Keratinocyte (primary cell): ENCODE results near the gene HSBP1L1. TPM values are rescaled to one million over a fixed set of nuclear protein-coding genes. Genes with fewer than 3 reads are reported as not detected.

Experiments
- DNase-seq: peaks from one replicate; pipeline ENCODE4 v3.0.0-alpha.2; 2011; ENCODE audit warnings: low read depth, missing footprints, low spot score
- FAIRE-seq: peaks from 2 replicates; lab custom pipeline; 2011; peaks lifted over from hg19 to GRCh38; lab: Jason Lieb, UNC
- H2AFZ ChIP-seq: 2 replicates; pipeline ENCODE4 v1.6.0; 2012; ENCODE audit warnings: low read length, control low read depth, inconsistent platforms; ENCODE audit not compliant: control insufficient read depth
- H3K27ac ChIP-seq: 2 replicates; pipeline ENCODE4 v1.5.1; 2011; ENCODE audit warnings: low read length; ENCODE audit not compliant: control insufficient read depth, insufficient read depth
- H3K27me3 ChIP-seq: 3 replicates; pipeline ENCODE4 v1.6.0; 2011; ENCODE audit warnings: low read length; ENCODE audit not compliant: control insufficient read depth, insufficient read depth; ENCODE audit errors: extremely low read depth
- H3K36me3 ChIP-seq, 2 experiments: 2 replicates in 1 of 2; 3 replicates in 1 of 2; pipeline ENCODE4 v1.5.1; 2011; ENCODE audit warnings: low read length in 2 of 2, mild to moderate bottlenecking in 1 of 2; ENCODE audit not compliant: control insufficient read depth in 2 of 2, insufficient read depth in 2 of 2; ENCODE audit errors: extremely low read depth in 1 of 2
- H3K4me1 ChIP-seq: 3 replicates; pipeline ENCODE4 v1.5.1; 2011; ENCODE audit warnings: low read length; ENCODE audit not compliant: control insufficient read depth, insufficient read depth; ENCODE audit errors: extremely low read depth
- H3K4me2 ChIP-seq: 3 replicates; pipeline ENCODE4 v1.6.0; 2011; ENCODE audit warnings: low read depth, low read length; ENCODE audit not compliant: control insufficient read depth, insufficient read depth; ENCODE audit errors: extremely low read depth
- H3K4me3 ChIP-seq, 3 experiments: fragments of 200-600 bp in 1 of 3; sonication (generic) in 1 of 3; 2 replicates in 2 of 3; 3 replicates in 1 of 3; pipeline ENCODE4 v1.5.1; 2011 to 2016; ENCODE audit warnings: low read length in 3 of 3, mild to moderate bottlenecking in 3 of 3, control low read depth in 2 of 3, inconsistent platforms in 1 of 3, low read depth in 1 of 3, mixed read lengths in 1 of 3, mixed run types in 1 of 3, moderate library complexity in 1 of 3; ENCODE audit not compliant: control insufficient read depth in 2 of 3, insufficient read depth in 2 of 3; ENCODE audit errors: extremely low read depth in 1 of 3
- H3K79me2 ChIP-seq: 2 replicates; pipeline ENCODE4 v1.6.0; 2012; ENCODE audit warnings: low read length; ENCODE audit not compliant: control insufficient read depth, insufficient read depth
- H3K9ac ChIP-seq: 3 replicates; pipeline ENCODE4 v1.6.0; 2011; ENCODE audit warnings: low read length; ENCODE audit not compliant: control insufficient read depth, insufficient read depth; ENCODE audit errors: extremely low read depth
- H3K9me1 ChIP-seq: 3 replicates; pipeline ENCODE4 v1.6.0; 2011; ENCODE audit warnings: low read length; ENCODE audit not compliant: control insufficient read depth, insufficient read depth; ENCODE audit errors: extremely low read depth
- H3K9me3 ChIP-seq: 2 replicates; pipeline ENCODE4 v1.5.1; 2012; ENCODE audit warnings: low read depth, low read length; ENCODE audit not compliant: control insufficient read depth
- H4K20me1 ChIP-seq: 3 replicates; pipeline ENCODE4 v1.6.0; 2011; ENCODE audit warnings: low read length; ENCODE audit not compliant: control insufficient read depth, insufficient read depth; ENCODE audit errors: extremely low read depth
- EZH2 ChIP-seq: IDR thresholded peaks from one replicate; pipeline ENCODE4 v1.6.1; 2012; ENCODE audit warnings: inconsistent platforms, mild to moderate bottlenecking, low read length, moderate library complexity
- dilution Hi-C: fragments of 300-500 bp; cut with MboI; formaldehyde crosslinking; loops from one replicate; pipeline ENCODE4 v1.7.0; 2020; ENCODE audit warnings: low sequenced_read_pairs; ENCODE audit not compliant: extremely low pct_ligation_motif_present
- polyA plus RNA-seq, 5 experiments: library from polyadenylated mRNA; depleted of rRNA in 3 of 5; stranded (reverse) in 3 of 5; stranded (forward) in 1 of 5; unstranded in 1 of 5; fragments of >200 nt; gene quantifications; 1 replicate in 1 of 5; 2 replicates in 3 of 5; 3 replicates in 1 of 5; pipeline versions ENCODE4 v1.2.1 to v1.2.3, GENCODE V29; 2011 to 2012; ENCODE audit warnings: missing spikeins in 2 of 5, low read depth in 1 of 5, low replicate concordance in 1 of 5
- TF ChIP-seq, protein P1 (sequence below), 3 experiments: IDR thresholded peaks in 1 of 3; conservative IDR thresholded peaks in 1 of 3; optimal IDR thresholded peaks in 1 of 3; 2 replicates in 2 of 3; 3 replicates in 1 of 3; pipeline versions ENCODE3 to v1.5.1; 2011; ENCODE audit warnings: low read length in 3 of 3, mild to moderate bottlenecking in 3 of 3, moderate library complexity in 2 of 3, control low read depth in 1 of 3, inconsistent platforms in 1 of 3; ENCODE audit not compliant: insufficient read depth in 2 of 3; ENCODE audit errors: extremely low read depth in 1 of 3

Gene HSBP1L1
- polyA plus RNA-seq, 1 donor (not counting 4 experiments of a cell fraction or from before 2014, with no cell fraction given) = 49.6 TPM

DNA sequence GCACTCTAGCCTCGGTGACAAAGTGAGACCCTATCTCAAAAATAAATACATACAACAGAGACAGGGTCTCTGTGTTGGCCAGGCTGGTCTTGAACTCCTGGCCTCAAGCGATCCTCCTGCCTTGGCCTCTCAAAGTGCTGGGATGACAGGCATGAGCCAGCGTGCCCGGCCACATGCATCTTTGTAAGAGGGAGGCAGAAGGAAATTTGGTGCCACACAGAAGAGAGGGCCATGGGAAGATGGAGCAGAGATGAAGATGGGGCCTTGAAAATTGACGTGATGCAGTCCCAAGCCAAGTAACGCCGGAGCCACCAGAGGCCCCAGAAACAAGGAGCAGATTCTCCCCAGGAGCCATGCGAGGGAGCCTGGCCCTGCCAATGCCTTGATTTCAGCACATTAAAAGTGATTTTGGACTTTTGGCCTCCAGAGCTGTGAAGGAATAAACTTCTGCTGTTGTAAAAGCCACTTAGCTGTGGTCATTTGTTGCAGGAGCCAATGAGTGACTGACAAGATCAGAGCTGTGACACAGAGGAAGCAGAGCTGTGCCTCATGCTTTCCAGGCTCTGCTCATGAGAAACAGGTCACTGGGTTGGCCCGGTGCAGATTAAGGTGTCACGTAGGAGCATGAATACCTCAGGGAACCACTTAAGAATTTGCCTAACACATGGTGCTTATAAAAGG, 10.3 kb upstream of the HSBP1L1 start:
- TF ChIP-seq, protein P1, sequence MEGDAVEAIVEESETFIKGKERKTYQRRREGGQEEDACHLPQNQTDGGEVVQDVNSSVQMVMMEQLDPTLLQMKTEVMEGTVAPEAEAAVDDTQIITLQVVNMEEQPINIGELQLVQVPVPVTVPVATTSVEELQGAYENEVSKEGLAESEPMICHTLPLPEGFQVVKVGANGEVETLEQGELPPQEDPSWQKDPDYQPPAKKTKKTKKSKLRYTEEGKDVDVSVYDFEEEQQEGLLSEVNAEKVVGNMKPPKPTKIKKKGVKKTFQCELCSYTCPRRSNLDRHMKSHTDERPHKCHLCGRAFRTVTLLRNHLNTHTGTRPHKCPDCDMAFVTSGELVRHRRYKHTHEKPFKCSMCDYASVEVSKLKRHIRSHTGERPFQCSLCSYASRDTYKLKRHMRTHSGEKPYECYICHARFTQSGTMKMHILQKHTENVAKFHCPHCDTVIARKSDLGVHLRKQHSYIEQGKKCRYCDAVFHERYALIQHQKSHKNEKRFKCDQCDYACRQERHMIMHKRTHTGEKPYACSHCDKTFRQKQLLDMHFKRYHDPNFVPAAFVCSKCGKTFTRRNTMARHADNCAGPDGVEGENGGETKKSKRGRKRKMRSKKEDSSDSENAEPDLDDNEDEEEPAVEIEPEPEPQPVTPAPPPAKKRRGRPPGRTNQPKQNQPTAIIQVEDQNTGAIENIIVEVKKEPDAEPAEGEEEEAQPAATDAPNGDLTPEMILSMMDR (optimal IDR thresholded peaks at IDR 0.05 in 1 of 3, IDR thresholded peaks at IDR 0.05 in 1 of 3, conservative IDR thresholded peaks at IDR 0.05 in 1 of 3; ENCODE audit: extremely low read depth in 1 of 3, insufficient read depth in 2 of 3, low read length in 3 of 3) = no peak
- no peak for TF ChIP-seq EZH2
- Histone ChIP-seq H3K9me1 (no peaks in the 10 kb centered on the region), H4K20me1 (no peaks in the 10 kb centered on the region), H3K27ac (no peak overlapping the region), H3K4me1 (peaks cover 7% of the 10 kb centered on the region), H2AFZ (no peak overlapping the region), H3K27me3 (no peaks in the 10 kb centered on the region), H3K4me3 (no peak overlapping the region), H3K79me2 (peaks cover 14% of the 10 kb centered on the region), H3K9ac (no peak overlapping the region), H3K4me2 (no peak overlapping the region), H3K36me3 (peaks cover under 1 to 5% of the 10 kb centered on the region in 2 experiments), H3K9me3 (no peaks in the 10 kb centered on the region)
- no peak for DNase-seq
- dilution Hi-C loops = no loop called here
- no peak for FAIRE-seq

DNA sequence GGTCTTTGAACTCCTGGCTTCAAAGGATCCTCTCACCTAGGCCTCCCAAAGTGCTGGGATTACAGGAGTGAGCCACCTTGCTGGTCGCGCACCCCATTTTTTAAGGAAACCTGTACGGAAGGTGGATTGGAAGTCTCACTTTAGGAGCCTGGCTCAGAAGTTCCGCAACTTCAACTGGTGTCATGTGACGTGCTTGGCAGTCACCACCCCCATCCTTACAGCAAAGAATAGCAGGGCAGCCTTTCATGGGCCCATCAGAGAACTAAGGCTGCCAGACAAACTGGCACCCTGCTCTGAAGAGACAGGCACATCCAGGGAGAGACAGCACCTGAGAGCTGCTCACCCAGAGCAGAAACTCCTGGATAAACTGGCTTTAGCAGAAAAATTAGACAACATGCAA, 9.7 kb upstream of the HSBP1L1 start:
- no peak overlapping the region for H2AFZ ChIP-seq
- TF ChIP-seq, protein P1 (optimal IDR thresholded peaks at IDR 0.05 in 1 of 3, IDR thresholded peaks at IDR 0.05 in 1 of 3, conservative IDR thresholded peaks at IDR 0.05 in 1 of 3; ENCODE audit: extremely low read depth in 1 of 3, insufficient read depth in 2 of 3, low read length in 3 of 3) = no peak
- no peak for TF ChIP-seq EZH2
- H3K9ac ChIP-seq = no peak overlapping the region
- H3K4me2 ChIP-seq = no peak overlapping the region
- peaks cover 0 to 2% of the 10 kb centered on the region in 2 experiments for H3K36me3 ChIP-seq
- H3K79me2 ChIP-seq = peaks cover 10% of the 10 kb centered on the region
- no peaks in the 10 kb centered on the region for H3K9me1 ChIP-seq
- peaks cover 9% of the 10 kb centered on the region for H3K4me1 ChIP-seq
- DNase-seq = no peak
- no peaks in the 10 kb centered on the region for H3K9me3 ChIP-seq
- dilution Hi-C loops = no loop called here
- H3K27ac ChIP-seq = no peak overlapping the region
- H4K20me1 ChIP-seq = no peaks in the 10 kb centered on the region
- H3K4me3 ChIP-seq = no peak overlapping the region
- FAIRE-seq = no peak
- H3K27me3 ChIP-seq = no peaks in the 10 kb centered on the region
